Measurements from ENCODE around the gene NABP2. TPM values are rescaled to one million over a fixed set of nuclear protein-coding genes. Genes with fewer than 3 reads are reported as not detected.

The NABP2 gene
- total RNA-seq, 1 experiment from 2014 or later, result 67.5 TPM

- Histone ChIP-seq H3K27me3 (replicated peaks; ENCODE audit: insufficient read depth, low read depth, low read length, poor library complexity) (no peaks in the 10 kb centered on the region), H3K27ac (ENCODE audit: low read depth, low read length, poor library complexity, severe bottlenecking) (no peak overlapping the region), H3K36me3 (ENCODE audit: insufficient read depth, low read length, poor library complexity, severe bottlenecking) (peaks cover 78% of the 10 kb centered on the region), H3K9me3 (ENCODE audit: low read depth, low read length, poor library complexity, severe bottlenecking) (no peaks in the 10 kb centered on the region), H3K4me3 (ENCODE audit: low read depth, low read length, poor library complexity, severe bottlenecking) (no peak overlapping the region), H3K4me1 (ENCODE audit: insufficient read depth, low read length, poor library complexity, severe bottlenecking) (no peaks in the 10 kb centered on the region)
- DNase-seq (ENCODE audit: low spot score), result no peak
- no peak for TF ChIP-seq CTCF (conservative IDR thresholded peaks at IDR 0.05; ENCODE audit: low read depth, low read length)
- TF ChIP-seq EZH2 (IDR thresholded peaks at IDR 0.05; ENCODE audit: borderline replicate concordance, low read depth, low read length, poor library complexity, severe bottlenecking), result no peak
- CTCF ChIA-PET, result no interaction called here
- intact Hi-C loops (cut with micrococcal nuclease; ENCODE audit: unreplicated experiment), result no loop called here
- POLR2A ChIA-PET (ENCODE audit: low non-redundant PET), result no interaction called here
- BruUV-seq (replicated peaks), result no TSS peak
These were observed 50.2 kb downstream of the NABP2 start for GRCh38 chr12:56274299-56274698.

- intact Hi-C loops (cut with micrococcal nuclease; ENCODE audit: unreplicated experiment), result no loop called here
- no TSS peak for BruUV-seq (replicated peaks)
- TF ChIP-seq EZH2 (IDR thresholded peaks at IDR 0.05; ENCODE audit: borderline replicate concordance, low read depth, low read length, poor library complexity, severe bottlenecking) (no peak), CTCF (conservative IDR thresholded peaks at IDR 0.05; ENCODE audit: low read depth, low read length) (no peak)
- Histone ChIP-seq H3K27ac (ENCODE audit: low read depth, low read length, poor library complexity, severe bottlenecking) (no peak overlapping the region), H3K4me1 (ENCODE audit: insufficient read depth, low read length, poor library complexity, severe bottlenecking) (no peaks in the 10 kb centered on the region), H3K36me3 (ENCODE audit: insufficient read depth, low read length, poor library complexity, severe bottlenecking) (peaks cover 91% of the 10 kb centered on the region), H3K9me3 (ENCODE audit: low read depth, low read length, poor library complexity, severe bottlenecking) (no peaks in the 10 kb centered on the region), H3K27me3 (replicated peaks; ENCODE audit: insufficient read depth, low read depth, low read length, poor library complexity) (no peaks in the 10 kb centered on the region), H3K4me3 (ENCODE audit: low read depth, low read length, poor library complexity, severe bottlenecking) (no peak overlapping the region)
- POLR2A ChIA-PET (ENCODE audit: low non-redundant PET), result no interaction called here
- no peak for DNase-seq (ENCODE audit: low spot score)
- CTCF ChIA-PET, result no interaction called here
These were observed 54.8 kb downstream of the NABP2 start for GRCh38 chr12:56278905-56279304.

Other genes with a start within 250 kb of the NABP2 start
- gene SUOX, start 227.1 kb upstream of the NABP2 start, total RNA-seq (2021), result 2.2 and 5.0 TPM in 2 replicates
- 8.8 and 9.5 TPM in 2 replicates for gene IKZF4, start 203.3 kb upstream of the NABP2 start, total RNA-seq (2021)
- gene RPS26, start 182.4 kb upstream of the NABP2 start, total RNA-seq (2021), result 51.9 and 69.9 TPM in 2 replicates
- gene ERBB3, start 144.2 kb upstream of the NABP2 start, total RNA-seq (2021), result 0.70 and 2.0 TPM in 2 replicates
- 302 and 327 TPM in 2 replicates for gene PA2G4, start 119.8 kb upstream of the NABP2 start, total RNA-seq (2021)
- gene RPL41, start 107.7 kb upstream of the NABP2 start, total RNA-seq (2021), result 3,332 and 3,475 TPM in 2 replicates
- gene ZC3H10, start 106.1 kb upstream of the NABP2 start, total RNA-seq (2021), result 11.8 and 14.4 TPM in 2 replicates
- gene ESYT1, start 96.1 kb upstream of the NABP2 start, total RNA-seq (2021), result 90.0 and 107 TPM in 2 replicates
- gene MYL6B, start 71.8 kb upstream of the NABP2 start, total RNA-seq (2021), result 180 and 181 TPM in 2 replicates
- gene MYL6, start 66.0 kb upstream of the NABP2 start, total RNA-seq (2021), result 690 and 789 TPM in 2 replicates
- gene SMARCC2, start 34.9 kb upstream of the NABP2 start, total RNA-seq (2021), result 133 and 140 TPM in 2 replicates
- 48.1 and 49.5 TPM in 2 replicates for gene RNF41, start 2.4 kb upstream of the NABP2 start, total RNA-seq (2021)
- gene SLC39A5, start 5.7 kb downstream of the NABP2 start, total RNA-seq (2021), result 0.85 TPM in 1 of 2 replicates, not detected in the other
- 74.6 and 74.7 TPM in 2 replicates for gene ANKRD52, start 34.0 kb downstream of the NABP2 start, total RNA-seq (2021)
- 13.6 and 17.0 TPM in 2 replicates for gene COQ10A, start 42.6 kb downstream of the NABP2 start, total RNA-seq (2021)
- 412 and 448 TPM in 2 replicates for gene CS, start 76.0 kb downstream of the NABP2 start, total RNA-seq (2021)
- 162 and 166 TPM in 2 replicates for gene CNPY2, start 91.6 kb downstream of the NABP2 start, total RNA-seq (2021)
- 46.3 and 64.9 TPM in 2 replicates for gene PAN2, start 109.7 kb downstream of the NABP2 start, total RNA-seq (2021)
- gene IL23A, start 114.5 kb downstream of the NABP2 start, total RNA-seq (2021), result not detected in 2 replicates
- 41.0 and 51.1 TPM in 2 replicates for gene STAT2, start 135.8 kb downstream of the NABP2 start, total RNA-seq (2021)
- gene APOF, start 138.5 kb downstream of the NABP2 start, total RNA-seq (2021), result not detected in 2 replicates
- 71.4 and 75.9 TPM in 2 replicates for gene TIMELESS, start 225.1 kb downstream of the NABP2 start, total RNA-seq (2021)
- not detected in 2 replicates for gene MIP, start 230.3 kb downstream of the NABP2 start, total RNA-seq (2021)
- 4.7 and 5.1 TPM in 2 replicates for gene SPRYD4, start 244.2 kb downstream of the NABP2 start, total RNA-seq (2021)

All from A673 (cell line).